ENCODE measurements around the gene TBC1D7.

- TF ChIP-seq EED (IDR thresholded peaks at IDR 0.05; ENCODE audit: low read depth) (no peak), EZH2 (IDR thresholded peaks at IDR 0.05; ENCODE audit: borderline replicate concordance, control insufficient read depth, low read depth, low read length) (no peak), CTCF (IDR thresholded peaks at IDR 0.05 in 2 of 3, conservative IDR thresholded peaks at IDR 0.05 in 1 of 3; ENCODE audit: control insufficient read depth in 2 of 3, extremely low read depth in 1 of 3, insufficient read depth in 1 of 3, low read depth in 3 of 3, low read length in 3 of 3) (no peak), ETV6 (conservative IDR thresholded peaks at IDR 0.05 in 1 of 2, IDR thresholded peaks at IDR 0.05 in 1 of 2; ENCODE audit: borderline replicate concordance in 1 of 2, low read depth in 1 of 2) (no peak), WRNIP1 (IDR thresholded peaks at IDR 0.05; ENCODE audit: borderline replicate concordance, low read depth, low read length) (no peak), RAD51 (IDR thresholded peaks at IDR 0.05) (no peak), PAX5 (IDR thresholded peaks at IDR 0.05; ENCODE audit: borderline replicate concordance, low read depth, low read length) (no peak), CHD1 (IDR thresholded peaks at IDR 0.05; ENCODE audit: low read depth, low read length) (no peak), CHD2 (IDR thresholded peaks at IDR 0.05; ENCODE audit: borderline replicate concordance, low read depth, low read length) (no peak)
These were observed 40.4 kb upstream of the TBC1D7 start for GRCh38 chr6:13368731-13369115.

Measured in GM12878 (cell line).